Bone marrow (tissue), 2 donors: ENCODE results near the gene ENG.
"Not testable (repeated sequence)": the region's sequence is repeated elsewhere in the genome, so short reads cannot be mapped to it uniquely, and the experiment has no call there.

ENCODE experiments used
- DNase-seq, 2 donors: peaks; one replicate each; lab custom pipeline; 2025; lab: John Stamatoyannopoulos, UW

ENG gene

DNA sequence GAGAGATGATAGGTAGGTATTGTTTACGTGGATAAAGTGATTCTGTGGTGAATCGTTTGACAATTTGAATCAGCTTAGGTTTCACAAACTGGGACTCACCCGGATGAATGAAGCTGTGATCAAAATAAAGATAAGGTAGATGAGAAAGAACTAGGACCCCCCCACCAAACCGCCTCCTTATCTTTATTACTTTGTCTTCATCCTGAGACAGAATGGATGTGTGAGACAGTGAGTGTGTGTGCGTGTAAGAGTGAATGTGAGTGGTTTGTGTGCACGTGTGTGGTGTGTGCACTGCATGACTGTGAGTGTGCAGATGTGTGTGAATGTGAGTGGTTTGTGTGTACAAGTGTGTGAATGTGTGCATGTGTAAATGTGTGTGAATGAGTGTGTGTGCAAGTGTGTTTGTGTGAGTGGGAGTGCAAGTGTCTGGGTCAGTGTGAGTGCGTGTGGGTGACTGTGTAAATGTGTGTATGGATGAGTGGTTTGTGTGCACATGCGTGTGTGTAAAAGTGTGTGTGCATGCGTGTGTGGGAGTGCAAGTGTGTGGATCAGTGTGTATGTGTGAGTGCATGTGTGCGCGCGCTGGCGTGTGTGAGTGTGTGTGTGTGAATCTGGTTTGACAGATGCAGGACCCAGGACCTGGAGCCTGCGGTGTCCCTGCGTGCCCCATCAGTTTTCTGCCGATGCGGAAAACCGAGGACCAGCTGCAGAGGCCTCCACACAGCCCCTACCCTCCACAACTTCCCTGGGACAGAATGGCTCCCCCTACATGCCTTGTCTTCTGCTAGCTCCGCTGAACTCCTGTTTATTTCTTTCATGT is 11.4 kb upstream of the ENG start:
- peak in 1 of 2 donors; percentile 23 for DNase-seq

DNA sequence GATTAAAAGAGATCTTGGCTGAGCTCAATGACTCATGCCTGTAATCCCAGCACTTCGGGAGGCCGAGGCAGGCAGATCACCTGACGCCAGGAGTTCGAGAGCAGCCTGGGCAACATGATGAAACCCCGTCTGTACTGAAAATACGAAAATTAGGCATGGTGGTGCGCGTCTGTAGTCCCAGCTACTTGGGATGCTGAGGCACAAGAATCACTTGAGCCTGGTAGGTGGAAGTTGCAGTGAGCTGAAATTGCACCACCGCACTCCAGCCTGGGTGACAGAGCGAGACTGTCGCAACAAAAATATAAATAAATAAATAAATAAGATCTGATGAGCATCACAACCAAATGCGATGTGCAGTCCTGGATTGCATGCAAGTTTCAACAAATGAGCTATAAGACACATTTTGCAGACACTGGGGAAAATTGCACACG is 8.7 kb upstream of the ENG start:
- DNase-seq: no peak

DNA sequence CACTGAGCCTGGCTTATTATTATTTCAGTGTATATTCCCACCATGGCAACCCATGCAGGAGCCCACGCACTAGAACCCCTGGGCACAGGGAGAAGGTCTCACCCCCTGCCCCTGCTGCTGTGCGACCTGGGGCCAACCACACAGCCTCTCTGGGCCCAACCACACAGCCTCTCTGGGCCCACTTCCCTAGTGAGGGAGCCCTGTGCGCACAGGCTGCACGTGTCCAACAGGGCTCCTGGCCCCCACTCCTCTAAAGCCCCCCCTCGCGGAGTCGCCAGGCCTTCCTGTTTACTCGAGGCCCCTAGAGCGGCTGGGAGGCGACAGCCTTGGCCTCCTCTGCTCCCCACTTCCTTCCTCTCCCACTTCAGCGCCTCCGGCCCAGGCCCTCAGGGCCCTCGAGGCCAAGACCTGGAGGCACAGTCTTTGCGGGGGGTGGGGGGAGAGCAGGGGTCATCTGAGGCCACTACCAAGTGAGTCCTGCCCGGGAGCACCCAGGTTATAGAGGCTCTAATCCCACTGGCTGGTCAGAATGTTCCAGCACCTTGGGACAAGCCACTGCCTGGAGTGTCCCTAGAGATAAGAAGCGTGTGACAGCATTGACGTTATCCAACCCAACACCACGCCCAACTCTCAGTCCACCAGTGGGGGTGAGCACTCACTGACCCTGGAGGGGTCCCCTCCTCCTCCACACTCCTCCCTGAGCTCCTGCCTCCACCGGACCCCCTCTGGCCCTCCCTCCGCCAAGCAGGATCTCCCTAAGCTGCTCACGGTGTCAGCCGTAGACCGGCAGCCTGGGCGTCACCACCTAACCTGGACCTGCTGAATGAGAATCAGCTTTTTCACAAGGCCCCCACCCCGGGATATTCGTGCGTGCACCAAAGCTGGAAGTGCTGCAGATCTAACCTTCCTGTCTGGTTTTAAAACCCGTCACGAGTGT is 7.9 kb upstream of the ENG start:
- DNase-seq: peak; percentile 33 to 96

DNA sequence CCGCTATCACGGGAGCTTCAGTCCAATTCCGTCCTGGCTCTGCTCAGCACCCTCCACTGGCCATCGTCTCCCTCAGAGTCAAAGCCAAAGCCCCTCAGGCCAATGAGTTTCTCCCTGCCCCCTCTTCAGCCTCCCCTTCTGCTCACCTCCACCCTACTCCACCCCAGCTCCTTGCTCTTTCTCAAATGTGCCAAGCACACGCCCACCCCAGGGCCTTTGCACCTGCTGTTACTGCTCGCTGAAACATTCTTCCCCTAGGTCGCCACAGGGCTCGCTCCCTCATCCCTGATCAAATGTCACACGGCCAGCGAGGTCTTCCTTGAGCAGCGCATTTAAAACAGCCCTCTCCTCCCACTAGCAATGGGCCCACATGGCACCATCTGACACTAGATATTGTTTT is 6.3 kb upstream of the ENG start:
- no peak for DNase-seq

DNA sequence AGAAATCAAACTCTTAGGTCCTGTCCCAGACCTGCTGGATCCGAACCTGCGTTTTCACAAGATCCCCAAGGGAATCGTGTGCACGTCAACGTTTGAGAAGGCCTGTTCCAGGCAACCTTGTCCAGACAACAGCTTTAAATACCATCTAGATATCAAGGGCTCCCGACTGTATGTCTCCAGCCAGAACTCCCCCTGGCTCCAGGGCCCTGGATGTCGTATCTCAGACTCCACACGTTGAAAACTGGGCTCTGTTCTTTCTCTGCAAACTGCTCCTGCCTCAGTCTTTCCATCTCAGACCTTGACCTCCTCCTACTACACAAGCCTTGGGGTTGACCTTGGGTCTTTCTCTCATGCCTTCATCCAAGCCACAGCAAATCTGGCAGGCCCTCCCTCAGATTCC is 5.8 kb upstream of the ENG start:
- DNase-seq: no peak

DNA sequence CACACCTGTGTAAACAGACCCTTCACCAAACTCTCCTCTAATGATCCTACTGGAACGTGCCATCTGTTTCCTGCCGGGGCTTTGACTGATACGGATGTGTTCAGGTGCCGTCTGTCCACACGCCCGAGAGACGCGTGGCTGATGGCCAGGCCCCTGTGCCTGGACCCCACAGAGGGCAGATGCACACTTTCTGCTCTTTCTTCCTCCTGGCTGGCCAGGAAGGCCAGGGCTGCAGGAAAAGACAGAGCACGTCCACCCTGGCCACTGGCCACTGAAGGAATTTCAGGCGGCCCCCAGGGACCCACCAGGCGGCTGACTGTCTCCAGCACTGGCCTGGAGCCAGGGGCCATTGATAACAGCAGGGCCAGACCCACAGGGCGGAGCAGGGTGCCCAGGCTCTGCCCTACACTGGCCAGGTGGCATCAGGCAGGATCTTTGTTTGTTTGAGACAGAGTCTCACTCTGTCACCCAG is 3.6 kb upstream of the ENG start:
- DNase-seq: no peak

DNA sequence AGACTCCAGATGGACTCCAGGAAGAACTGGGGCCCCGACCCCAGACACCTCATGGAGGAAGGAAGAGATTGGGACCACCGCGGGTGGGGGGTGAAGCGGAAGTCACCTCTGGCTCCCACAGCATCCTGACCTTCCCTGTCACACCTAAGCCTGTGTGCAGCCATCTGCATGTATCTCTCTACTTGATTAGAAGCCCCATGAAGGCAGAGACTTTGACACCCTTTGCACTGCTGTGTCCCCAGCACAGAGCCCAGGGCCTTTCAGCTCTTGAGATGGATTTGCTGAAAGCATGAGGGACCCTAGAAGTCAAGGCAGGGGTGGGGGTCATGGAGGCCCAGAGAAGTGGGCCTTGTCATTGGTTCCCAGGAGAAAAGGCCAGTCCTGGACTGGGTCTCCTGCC is 2.8 kb upstream of the ENG start:
- DNase-seq: no peak

DNA sequence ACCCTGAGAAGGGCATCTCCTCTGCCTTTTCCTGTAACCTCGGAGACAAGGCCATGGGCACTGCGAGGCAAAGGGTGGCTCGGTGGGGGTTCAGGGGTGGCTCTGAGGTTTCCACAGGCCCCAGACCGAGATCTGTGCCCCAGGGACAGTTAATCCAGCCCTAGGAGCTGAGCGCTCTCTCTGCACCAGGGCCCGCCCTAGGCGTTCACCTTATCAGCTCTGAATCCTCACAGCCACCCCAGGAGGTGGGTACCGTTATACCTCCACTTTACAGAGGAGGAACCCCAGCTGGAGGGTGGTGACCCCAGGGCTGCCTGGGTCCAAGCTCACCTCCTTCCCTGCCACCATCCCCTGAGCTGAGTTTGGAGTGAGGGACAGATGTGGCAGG is 2.3 kb upstream of the ENG start:
- no peak for DNase-seq

DNA sequence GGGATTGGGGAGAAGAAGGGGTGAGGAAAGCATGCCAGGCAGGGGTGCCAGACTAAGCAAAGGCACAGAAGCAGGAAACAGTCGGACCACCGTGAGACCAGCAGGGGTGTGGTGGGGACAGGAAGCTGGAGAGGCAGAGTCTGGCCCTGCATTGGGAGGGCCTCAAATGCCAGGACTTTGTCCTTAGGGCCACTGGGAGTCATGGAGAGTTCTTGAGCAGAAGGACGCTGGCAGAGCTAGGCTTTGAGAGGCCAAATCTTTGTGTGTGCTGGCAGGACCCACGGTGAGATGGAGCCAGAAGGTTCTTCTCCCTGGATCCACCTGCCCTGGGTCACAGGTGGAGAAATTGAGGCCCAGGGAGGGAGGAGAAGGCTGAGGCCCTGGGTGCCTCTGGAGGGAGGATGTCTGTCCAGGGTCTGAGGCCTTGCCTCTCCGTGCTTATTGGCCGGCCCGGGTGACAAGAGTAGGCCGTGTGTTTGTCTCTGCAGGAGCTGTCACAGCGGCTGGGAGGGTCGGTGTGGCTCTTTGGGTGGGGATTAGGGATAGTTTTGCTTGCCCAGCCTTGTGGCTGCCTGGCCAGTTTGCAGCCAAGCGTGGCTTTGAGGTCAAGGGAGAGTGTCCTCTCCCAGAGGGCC is 1.8 kb upstream of the ENG start:
- DNase-seq: no peak

DNA sequence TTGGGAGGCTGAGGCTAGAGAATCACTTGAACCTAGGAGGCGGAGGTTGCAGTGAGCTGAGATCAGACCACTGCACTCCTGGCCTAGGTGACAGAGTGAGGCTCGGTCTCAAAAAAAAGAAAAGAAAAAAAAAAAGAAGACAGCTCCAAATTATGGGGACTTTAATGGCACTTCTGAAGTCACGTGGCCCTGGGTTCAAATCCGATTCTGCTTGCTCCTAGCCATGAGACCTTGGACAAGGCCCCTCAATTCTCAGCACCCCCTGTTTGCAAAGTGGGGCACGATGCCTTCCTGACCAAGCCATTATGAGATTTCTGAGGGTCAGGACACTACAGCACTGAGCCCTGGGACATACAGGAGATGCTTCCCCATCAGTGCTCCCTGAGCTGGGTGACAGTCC is 1.1 kb upstream of the ENG start:
- DNase-seq: no peak

DNA sequence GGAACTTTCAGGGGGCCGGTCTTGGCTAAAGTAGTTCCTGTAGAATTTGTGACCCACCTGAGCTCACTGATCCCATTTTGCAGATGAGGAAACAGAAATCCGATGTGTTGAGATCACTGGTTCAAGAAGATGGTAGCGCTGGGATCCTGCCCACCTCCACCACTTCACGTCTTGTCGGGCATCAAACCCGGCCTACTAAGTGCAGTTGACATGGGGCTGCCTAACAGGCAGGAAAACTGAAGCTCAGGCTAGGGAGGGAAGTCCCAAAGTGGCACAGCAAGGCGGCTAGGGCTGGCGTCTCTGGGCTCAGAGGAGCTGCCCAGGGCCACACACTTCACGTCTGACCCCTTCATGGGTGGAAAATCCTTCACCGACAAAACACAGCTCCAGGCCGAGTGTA is 502 bp upstream of the ENG start:
- DNase-seq: no peak

DNA sequence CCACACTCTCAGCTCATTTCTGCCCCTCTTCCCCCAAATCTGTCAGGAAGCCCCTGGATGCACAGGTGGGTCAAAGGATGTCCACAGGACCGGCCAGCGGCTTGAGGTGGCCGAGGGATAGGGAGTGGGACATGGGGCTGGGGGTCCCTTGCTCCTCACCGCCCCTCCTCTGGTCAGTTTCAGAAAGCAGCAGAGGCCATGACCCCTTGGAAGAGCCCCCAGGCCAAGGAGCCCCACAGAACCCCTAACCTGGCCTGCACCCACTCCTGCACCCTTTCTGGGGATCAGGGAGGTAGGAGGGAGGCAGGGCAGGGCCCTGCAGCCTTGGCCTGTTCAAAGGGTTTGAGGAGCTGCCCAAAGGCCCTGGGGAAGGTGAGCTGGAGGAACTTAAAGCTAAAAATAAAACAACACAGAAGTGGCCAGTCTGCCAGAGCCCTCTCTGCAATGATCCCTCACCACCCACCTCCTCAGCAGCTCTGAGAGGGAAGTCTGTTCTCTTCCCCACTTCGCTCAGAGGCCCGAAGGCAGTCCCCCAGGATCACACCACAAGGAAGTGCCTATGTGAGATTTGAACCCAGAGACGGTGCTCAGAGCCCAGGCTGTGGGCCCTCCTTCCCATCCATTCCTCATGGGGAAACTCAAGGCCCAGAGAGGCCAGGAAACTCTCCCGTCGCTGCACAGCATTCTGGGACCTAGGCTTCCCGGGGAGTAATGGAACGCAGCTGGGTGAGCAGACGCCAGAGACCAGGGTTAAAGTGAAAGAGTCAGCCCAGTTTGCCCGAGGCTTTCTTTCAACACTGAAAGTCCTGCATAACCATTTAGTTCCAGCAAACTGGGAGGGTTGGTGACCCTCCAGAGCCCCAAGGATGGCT is 910 bp downstream of the ENG start:
- DNase-seq: no peak

DNA sequence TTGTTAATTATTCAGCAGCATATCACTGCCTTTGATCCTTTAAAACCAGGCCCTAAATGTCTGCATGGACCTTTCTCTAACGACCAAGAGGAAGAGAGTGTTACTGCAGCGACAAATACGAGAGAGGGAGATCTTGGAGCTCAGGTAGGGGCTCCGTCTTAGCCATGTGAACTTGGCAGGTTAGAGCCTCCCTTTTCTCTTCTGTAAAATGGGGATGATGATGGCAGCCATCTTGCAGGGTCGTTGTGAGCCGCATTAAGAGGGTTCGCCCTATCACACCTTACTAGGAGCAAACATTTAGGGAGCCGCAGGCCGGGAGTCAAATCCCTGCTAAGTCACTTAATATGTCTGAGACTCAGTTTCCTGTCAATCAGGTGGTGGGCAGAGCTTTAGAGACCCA is 1.6 kb downstream of the ENG start:
- no peak for DNase-seq

DNA sequence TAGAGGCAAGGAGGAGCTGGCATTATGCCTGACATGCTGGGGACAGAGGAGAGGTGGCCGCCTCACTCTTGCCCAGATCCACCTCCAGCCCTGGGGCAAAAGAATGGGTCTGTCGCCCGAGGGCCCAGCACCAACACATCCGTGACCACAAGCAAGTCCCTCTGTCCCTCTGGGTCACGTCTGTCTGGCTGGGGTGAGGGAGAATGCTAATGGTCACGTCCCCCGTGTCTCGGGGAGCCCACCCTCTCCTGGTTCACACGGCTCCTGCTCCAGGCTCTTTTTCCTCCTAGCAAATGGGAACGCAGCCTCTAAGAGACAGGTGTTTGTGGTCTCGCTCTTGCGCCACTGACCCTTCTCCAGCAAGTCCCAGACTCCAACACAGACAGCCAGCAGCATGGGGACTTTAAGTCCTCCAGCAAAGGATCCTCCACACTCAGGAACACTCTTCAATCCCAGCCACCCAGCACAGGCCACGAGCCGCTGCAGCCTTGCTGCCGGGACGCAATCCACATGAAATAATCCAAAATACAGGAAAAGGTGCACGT is 4.1 kb downstream of the ENG start:
- DNase-seq: no peak

DNA sequence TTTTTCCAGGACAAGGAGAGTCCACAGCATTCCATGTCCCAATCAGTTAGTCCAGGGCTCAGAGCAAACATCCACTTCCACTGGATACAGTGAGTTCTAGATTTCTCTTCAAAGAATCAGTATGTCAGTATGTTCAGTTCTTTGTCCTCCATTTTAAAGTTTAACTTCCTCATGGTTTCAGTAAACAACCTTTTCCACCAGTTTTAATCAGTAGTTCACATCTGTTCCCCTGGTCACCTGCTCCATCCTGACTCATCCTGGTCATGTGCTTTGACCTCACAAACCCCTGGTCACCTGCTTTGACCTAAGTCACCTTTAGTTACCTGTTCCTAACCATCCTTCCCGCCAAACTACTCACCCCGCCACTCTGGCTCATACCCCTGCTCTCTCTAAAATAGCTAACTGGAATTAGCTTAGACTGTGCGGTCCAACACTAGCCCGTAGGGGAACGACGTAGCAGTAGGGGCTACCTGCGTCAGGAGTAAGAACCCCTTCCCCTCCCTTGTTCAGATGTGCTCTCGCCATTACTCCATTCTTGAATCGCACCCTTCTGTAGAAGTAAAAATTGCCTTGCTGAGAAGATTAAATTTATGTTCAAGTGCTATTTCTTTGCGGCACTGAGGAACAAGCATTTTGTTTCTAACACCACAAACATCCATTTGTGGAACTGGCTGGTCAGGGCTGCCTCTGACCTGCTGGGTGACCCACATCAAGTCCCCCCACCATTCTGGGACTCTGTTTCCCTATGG is 5.5 kb downstream of the ENG start:
- no peak for DNase-seq

DNA sequence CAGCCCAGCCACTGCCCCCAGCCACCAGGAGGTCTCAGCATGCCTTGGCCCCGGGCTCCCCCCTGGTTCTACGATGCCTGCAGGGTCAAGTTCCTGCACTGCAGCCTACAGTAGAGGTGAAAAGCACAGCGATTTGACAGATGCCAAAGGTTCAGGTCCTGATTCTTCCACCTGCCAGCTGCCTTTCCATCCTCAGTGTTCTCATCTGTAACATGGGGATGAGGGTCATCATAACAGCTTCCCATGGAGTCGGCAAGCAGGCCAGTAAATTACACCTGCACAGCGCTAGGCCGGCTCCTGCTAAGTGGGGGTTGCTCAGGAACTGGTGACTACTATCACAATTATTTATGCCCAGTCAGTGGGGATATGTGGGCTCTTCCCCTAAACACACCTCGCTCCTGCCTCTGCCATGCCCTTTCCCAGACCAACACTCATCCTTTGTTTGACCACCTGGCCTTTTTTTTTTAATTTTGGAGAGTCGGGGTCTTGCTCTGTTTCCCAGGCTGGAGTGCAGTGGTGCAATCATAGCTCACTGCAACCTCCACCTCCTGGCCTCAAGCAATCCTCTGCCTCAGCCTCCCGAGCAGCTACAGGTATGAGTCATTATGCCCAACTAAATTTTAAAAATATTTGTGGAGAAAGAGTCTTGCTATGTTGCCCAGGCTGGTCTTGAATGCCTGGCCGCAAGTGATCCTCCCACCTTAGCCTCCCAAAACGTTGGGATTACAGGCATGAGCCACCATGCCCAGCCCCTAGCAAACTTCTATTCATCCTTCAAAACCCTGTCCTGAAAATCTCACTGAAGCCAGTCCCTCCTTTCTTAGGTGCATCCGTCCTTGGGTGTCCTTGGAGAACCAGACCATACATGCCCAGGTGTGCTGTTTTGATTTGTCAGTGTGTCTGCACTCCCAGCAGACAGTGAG is 6.4 kb downstream of the ENG start:
- no peak for DNase-seq

DNA sequence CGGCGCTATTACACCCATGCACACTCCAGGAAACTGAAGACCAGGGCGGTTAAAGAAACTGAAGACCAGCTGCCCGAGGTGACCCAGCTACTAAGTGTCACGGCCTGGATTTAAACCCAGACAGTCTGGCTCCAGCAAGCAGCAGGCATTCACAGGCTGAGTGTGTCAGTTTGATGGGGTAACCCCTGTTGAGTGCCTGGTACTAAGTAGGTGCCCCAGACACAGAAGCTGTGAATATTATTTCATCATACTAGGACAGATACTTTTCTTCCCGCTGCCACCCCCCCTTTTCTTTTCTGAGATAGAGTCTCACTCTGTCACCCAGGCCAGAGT is 7.3 kb downstream of the ENG start:
- DNase-seq: no peak

DNA sequence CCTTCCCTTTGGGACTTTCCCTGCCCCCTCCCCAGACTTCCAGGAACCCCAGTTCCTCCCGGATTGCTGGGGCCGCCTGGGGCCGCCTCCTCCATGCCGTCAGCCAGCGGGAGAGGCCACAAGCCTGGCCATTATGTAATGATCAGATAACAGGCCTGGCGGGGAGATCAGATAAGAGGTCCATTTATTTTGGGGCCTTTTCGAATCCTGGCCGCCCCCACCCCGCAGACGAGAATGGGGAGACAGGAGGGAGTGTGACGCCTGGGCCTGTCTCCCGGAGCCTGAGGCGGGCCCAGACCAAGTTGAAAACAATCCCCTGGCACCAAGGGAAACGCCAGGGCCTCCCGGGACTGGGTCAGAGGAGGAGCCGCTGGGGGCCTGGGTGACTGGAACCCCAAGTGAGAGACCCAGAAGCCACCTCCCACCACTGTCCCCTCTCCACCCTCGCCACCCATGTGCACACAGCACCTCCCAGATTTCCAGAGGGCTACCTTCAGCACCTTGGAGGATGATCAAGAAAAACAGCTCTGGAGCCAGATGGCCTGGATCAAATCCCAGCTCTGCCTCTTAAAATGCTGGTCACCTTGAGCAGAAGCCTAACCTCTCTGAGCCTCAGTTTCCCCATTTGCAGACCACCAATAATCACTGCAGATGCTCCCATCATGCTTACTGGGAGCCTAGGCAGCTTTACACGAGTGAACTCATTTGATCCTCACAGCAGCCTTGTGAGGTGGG is 7.8 kb downstream of the ENG start:
- no peak for DNase-seq

DNA sequence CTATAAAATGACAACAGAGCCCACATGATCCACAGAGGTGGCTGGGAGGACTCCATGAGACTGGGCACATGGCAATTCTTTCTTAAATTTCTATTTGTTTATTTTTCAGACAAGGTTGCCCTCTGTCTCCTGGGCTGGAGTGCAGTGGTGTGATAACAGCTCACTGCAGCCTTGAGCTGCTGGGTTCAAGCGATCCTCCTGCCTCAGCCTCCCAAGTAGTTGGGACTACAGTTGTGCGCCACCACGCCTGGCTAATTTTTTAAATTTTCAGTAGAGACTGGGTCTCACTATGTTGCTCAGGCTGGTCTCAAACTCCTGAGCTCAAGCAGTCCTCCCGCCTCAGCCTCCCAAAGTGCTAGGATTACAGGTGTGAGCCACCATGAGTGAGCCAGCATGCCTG is 8.8 kb downstream of the ENG start:
- not testable (repeated sequence) for DNase-seq
